ENCODE measurements around the gene ITSN2.

DNA sequence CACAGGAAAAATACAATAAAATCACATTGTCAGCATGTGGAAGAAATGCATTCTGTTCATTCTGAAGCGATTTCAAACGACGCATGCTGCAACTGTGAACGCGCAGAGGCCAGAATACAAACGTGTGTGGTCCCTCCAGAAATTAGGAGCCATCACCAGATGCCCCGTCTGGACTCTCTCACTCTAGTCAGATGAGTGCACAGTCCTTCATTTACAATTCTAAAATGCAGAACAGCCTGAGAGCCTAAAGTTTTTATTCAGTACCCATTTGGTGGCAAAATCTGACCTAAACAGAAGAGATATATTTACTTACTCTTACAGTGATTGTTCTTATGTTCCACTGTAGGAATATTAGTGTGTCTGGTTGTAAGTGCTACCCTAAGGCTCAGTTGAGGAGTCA lies 148.9 kb downstream of the ITSN2 start:
- TF ChIP-seq, protein P1, sequence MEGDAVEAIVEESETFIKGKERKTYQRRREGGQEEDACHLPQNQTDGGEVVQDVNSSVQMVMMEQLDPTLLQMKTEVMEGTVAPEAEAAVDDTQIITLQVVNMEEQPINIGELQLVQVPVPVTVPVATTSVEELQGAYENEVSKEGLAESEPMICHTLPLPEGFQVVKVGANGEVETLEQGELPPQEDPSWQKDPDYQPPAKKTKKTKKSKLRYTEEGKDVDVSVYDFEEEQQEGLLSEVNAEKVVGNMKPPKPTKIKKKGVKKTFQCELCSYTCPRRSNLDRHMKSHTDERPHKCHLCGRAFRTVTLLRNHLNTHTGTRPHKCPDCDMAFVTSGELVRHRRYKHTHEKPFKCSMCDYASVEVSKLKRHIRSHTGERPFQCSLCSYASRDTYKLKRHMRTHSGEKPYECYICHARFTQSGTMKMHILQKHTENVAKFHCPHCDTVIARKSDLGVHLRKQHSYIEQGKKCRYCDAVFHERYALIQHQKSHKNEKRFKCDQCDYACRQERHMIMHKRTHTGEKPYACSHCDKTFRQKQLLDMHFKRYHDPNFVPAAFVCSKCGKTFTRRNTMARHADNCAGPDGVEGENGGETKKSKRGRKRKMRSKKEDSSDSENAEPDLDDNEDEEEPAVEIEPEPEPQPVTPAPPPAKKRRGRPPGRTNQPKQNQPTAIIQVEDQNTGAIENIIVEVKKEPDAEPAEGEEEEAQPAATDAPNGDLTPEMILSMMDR (optimal IDR thresholded peaks at IDR 0.05 in 1 of 3, IDR thresholded peaks at IDR 0.05 in 1 of 3, conservative IDR thresholded peaks at IDR 0.05 in 1 of 3; ENCODE audit: extremely low read depth in 1 of 3, insufficient read depth in 2 of 3, low read length in 3 of 3): no peak
- no peak for TF ChIP-seq EZH2 (IDR thresholded peaks at IDR 0.05; ENCODE audit: low read length)

Data from keratinocyte (primary cell).